ENCODE results near the gene NR2C1.
A peak's percentile ranks its signal among the peaks of the same experiment; 100 is the strongest.
"Not testable (repeated sequence)": the region's sequence is repeated elsewhere in the genome, so short reads cannot be mapped to it uniquely, and the experiment has no call there.

NR2C1 gene

DNA sequence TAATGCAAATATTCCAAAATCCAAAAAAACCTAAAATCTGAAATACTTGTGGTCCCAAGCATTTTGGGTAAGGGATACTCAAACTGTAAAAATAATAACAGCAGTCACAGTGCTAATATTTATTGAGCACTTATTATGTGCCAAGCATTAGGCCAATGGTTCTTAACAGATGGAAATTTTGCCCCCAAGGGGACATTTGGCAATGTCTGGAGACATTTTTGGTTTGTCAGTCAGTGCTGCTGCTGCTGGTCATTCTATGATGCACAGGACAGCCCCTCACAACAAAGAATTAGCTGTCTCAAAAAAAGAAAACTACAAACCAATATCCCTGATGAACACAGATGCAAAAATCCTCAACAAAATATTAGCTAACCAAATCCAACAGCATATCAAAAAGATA is 75.7 kb downstream of the NR2C1 start:
- no peak for DNase-seq

- no peak for DNase-seq
Observed at GRCh38 chr12:94997061-94997460, 76.4 kb downstream of the NR2C1 start.

DNA sequence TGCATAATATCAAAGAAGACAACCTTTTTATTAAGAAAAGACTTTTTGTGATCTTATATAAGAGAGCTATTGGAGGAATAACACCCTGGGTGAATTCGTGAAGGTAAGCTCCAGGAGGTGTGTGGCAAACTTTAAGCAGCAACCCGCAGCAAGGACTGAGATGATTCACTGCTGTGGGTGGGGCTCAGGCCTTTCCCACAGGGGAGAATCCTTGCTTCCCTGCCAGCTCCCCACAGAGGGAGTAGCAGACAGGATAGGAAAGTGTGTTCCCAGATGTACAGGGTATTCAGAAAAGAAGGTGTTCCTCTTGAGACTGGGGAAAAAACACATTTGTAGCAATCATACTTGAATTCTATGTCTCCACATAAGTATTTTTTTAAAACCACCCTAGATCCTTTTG is 79.1 kb downstream of the NR2C1 start:
- DNase-seq: no peak

DNA sequence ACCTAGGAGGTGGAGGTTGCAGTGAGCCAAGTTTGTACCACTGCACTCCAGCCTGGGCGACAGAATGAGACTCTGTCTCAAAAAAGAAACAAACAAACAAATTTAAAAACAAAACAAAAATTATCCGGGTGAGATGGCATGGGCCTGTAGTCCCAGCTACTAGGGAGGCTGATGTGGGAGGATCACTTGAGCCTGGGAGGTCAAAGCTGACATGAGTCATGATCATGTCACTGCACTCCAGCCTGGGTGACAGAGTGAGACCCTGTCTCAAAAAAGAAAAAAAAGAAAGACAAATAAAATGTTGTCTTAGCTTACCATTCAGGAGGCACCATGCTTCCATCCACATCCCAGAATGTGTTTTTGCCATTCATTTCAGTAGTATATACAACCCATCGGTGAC is 79.6 kb downstream of the NR2C1 start:
- not testable (repeated sequence) for DNase-seq

- no peak for DNase-seq
Observed at GRCh38 chr12:94990222-94990621, 83.2 kb downstream of the NR2C1 start.

GRCh38 chr12:94988471-94988870 is 84.9 kb downstream of the NR2C1 start:
- DNase-seq: no peak

DNA sequence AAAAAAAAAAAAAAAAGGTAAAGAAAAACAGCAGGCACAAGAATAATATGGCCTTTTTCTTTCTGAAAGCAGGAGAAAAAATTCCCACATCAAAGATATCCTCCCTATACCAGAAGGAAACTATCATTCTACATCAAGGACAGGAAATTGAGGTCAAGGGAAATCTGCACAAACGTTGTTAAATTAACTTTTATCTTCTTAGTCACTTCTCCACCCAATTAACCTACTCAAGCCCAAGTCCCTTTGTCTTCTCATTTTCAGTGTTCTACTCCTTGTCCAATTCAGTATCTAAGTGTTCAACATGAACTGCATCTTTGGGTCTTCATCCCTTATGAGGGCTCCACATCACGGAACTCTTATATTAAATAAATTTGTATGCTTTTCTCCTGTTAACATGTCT is 85.6 kb downstream of the NR2C1 start:
- DNase-seq: no peak

DNA sequence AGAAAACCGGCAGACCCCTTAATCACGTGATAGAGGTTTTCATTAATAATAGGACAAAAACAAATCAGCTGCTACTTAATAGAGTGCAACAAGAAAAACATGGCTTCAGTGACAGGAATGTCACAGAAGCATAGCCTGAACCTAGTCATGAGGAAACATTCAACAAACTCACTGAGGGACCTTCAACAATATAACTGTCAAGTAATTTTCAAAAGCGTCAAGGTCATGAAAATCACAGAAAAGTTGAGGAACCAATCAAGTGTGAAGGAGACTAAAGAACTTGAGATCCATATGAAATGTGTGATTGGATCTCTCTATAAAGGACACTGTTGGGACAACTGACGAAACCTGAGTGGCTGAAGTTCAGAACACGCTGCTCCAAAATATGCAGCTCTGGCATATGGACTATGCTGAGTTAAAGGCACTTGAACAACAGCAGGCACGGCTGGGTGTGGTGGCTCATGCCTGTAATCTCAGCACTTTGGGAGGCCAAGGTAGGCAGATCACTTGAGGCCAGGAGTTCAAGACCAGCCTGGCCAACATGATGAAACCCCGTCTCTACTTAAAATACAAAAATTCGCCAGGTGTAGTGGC is 86.2 kb downstream of the NR2C1 start:
- DNase-seq: no peak

DNA sequence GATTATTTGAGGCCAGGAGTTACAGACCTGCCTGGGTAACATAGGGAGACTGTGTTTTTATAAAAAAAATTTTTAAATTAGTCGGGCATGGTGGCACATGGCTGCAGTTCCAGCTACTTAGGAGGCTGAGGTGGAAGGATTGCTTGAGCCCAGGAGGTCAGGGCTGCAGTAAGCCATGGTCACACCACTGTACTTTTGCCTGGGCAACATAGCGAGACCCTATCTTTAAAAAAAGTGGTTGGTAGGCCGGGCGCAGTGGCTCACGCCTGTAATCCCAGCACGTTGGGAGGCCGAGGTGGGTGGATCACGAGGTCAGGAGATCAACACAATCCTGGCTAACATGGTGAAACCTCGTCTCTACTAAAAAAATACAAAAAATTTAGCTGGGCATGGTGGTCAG is 88.3 kb downstream of the NR2C1 start:
- not testable (repeated sequence) for DNase-seq

DNA sequence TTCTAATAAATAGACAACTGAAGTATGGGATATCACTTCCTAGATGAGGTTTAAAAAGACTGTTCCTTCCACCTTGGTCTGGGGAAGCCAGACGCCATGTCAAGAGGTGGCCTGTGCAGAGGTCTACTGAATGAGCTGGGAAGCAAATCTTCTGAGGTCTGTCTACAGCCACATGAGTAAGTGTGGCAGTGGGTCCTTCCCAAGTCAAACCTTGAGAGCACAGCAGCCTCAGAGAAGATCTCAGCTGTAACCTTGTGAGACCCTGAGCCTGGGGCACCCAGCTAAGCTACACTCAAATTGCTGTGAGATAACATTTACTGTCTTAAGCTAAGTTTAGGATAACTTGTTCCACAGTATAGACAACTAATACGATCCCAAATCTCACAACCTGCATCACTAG is 90.1 kb downstream of the NR2C1 start:
- DNase-seq: no peak

DNA sequence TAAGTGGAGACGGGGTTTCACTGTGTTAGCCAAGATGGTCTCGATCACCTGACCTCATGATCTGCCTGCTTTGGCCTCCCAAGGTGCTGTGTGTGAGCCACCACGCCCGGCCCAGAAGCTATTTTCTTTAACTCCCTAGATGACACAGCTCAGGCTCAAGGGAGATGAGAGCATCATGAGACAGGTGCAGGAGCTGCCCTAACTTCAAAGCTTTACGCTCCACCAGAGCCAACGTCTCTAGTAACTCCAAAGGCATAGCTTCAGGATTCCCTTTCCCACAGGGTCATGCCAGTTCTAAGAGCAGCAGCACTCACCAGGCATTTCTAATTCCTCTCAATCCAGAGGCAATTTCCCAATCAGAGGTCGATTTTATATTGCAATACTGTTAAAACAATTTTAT is 91.0 kb downstream of the NR2C1 start:
- no peak for DNase-seq

GRCh38 chr12:94980577-94980976 is 92.8 kb downstream of the NR2C1 start:
- peak; percentile 32 for DNase-seq

GRCh38 chr12:94979941-94980340 is 93.5 kb downstream of the NR2C1 start:
- DNase-seq: no peak

DNA sequence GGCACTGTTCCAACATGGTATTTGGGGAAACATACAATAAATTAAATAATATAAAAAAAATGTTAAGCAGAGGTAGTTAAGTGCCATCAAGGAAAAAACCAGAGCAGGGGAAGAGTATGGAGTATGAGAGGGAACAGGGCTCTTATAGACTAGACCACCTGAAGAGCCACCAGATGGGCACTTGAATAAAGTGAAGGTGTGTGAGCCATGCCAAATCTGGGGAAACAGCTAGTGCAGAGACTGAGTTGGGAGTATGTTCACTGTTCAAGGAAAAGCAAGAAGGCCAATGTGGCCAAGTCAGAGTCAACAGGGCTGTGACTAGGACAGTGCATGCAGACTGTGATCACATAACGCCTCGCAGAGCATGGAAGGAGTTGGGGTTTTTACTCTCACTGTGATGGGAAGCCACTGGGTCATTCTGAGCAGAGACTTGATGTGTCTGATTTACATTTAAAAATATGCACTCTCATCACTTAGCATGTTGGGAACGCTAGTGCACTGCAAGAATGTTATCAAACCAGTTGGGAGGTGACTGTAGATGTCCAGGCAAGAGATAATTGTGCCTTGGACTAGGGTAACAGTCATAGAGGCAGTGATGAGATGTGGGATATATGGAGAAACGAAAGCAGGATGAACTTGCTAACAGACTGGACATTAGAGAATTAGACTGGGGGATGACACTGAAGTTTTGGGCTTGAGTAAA is 95.5 kb downstream of the NR2C1 start:
- no peak for DNase-seq

DNA sequence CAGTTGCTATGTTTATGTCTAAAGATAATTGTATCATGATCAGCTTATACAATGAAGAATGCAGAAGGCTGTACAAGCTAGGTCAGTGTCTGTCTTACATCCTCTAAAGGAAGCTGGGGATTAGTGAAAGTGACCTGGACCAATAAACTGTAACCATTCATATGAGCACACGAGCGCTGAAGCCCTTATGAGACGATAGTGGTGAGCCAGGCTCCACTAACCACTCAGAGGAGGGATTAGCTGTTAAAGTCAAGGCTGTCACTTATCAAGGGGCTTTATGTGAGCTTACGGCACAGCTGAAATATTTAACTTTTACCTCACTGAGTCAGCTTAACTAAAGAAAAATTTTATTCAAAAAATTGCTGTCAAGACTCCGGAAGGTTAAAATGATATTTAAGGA is 100.2 kb downstream of the NR2C1 start:
- DNase-seq: no peak

DNA sequence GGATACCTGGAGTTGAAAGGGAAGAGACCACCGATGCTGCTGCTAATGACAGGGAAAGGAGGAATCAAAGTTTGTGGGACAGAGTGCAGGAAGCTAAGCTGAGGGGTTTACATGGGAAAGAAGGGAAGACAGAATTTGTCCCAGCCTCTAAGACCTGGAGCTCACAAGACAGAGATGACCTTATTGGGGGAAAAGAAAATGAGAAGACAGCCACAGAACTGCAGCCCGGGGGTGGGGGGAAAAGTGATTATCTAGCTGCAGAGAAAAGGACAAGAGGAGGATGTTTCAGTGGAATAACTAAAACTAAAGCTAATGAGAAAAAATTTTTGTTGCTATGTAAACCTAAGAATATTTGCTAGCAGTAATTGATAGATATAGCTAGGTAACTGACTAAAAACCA is 100.6 kb downstream of the NR2C1 start:
- no peak for DNase-seq

DNA sequence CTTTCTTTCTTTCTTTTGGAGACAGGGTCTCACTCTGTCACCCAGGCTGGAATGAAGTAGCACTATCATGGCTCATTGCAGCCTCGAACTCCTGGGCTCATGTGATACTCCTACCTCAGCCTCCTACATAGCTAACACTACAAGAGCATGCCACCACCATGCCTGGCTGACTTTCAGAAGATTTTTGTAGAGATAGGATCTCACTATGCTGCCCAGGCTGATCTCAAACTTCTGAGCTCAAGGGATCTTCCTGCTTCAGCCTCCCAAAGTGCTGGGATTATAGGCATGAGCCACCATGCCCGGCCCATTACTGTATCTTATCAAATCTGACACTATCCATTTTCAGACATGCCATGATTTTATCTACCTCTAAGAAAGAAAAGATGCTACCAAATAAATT is 101.5 kb downstream of the NR2C1 start:
- no peak for DNase-seq

DNA sequence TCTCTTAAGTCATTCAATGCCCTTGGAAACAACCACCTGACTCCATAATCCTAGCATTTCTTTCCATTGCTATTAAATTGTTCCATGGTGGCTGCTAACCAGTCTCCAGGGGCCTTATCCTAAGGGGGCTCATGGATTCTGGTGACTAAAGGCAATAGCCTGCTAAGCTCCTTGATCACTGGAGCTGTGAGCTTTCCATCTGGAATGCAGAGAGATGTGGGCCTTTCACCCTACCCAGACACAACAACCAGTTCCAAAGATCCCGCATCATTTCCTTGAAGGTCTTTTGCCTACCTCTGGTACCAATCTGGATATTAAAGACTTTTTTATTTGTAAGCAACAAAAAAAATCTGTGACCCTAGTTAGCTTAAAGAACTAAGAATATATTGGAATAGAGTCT is 102.9 kb downstream of the NR2C1 start:
- DNase-seq: no peak

Data from hematopoietic multipotent progenitor cell treated with erythropoietin and hydrocortisone succinate and interleukin-3 and kit ligand, for 8 days (in vitro differentiated cells).